CD4-positive, alpha-beta T cell (primary cell): Measurements from ENCODE around the gene PDE7B. TPM values are rescaled to one million over a fixed set of nuclear protein-coding genes. Genes with fewer than 3 reads are reported as not detected.

Experiments used
- ATAC-seq: fragments of 200-7000 bp; cut with Tn5 transposase; one replicate; pipeline ENCODE4 v1.10.0; 2022; ENCODE audit warnings: mild to moderate bottlenecking; ENCODE audit not compliant: poor library complexity
- CTCF ChIA-PET: fragments of 350-600 bp; sonication (Branson Sonifier 250); formaldehyde crosslinking; loops from one replicate; lab custom pipeline; 2021; ENCODE audit warnings: antibody characterized with exemption, inconsistent platforms; lab: Charles Lee
- POLR2A ChIA-PET: fragments of 350-600 bp; sonication (Branson Sonifier 250); formaldehyde crosslinking; loops from one replicate; lab custom pipeline; 2021; ENCODE audit warnings: antibody characterized with exemption, inconsistent platforms; lab: Charles Lee
- DNase-seq, 14 experiments: peaks; one replicate each; pipeline ENCODE4 v3.0.0-alpha.2; 2013 to 2020; ENCODE audit warnings: mixed read lengths in 2 of 14
- H3K27ac ChIP-seq, 2 donors: one replicate each; pipeline versions ENCODE4 v1.5.1 to v1.7.0; 2013; ENCODE audit warnings: low read length in 2 of 2, low read depth in 1 of 2, mild to moderate bottlenecking in 1 of 2
- H3K27me3 ChIP-seq, 2 experiments: 1 replicate in 1 of 2; 2 replicates in 1 of 2; pipeline versions ENCODE4 v1.6.1 to v1.7.0; 2013; ENCODE audit warnings: low read length in 2 of 2, control low read depth in 1 of 2, mild to moderate bottlenecking in 1 of 2, moderate library complexity in 1 of 2; ENCODE audit not compliant: insufficient read depth in 2 of 2, control insufficient read depth in 1 of 2
- H3K36me3 ChIP-seq: one replicate; pipeline ENCODE4 v1.6.1; 2013; ENCODE audit warnings: low read length, control low read depth; ENCODE audit not compliant: insufficient read depth
- H3K4me1 ChIP-seq: one replicate; pipeline ENCODE4 v1.6.1; 2013; ENCODE audit warnings: low read length, control low read depth; ENCODE audit not compliant: insufficient read depth
- H3K4me3 ChIP-seq: one replicate; pipeline ENCODE4 v1.5.1; 2013; ENCODE audit warnings: mild to moderate bottlenecking, low read length, moderate library complexity
- H3K9me3 ChIP-seq, 2 experiments: 1 replicate in 1 of 2; 2 replicates in 1 of 2; pipeline versions ENCODE4 v1.6.1 to v1.7.0; 2013; ENCODE audit warnings: low read length in 2 of 2, mild to moderate bottlenecking in 2 of 2, control low read depth in 1 of 2, moderate library complexity in 1 of 2; ENCODE audit not compliant: control insufficient read depth in 1 of 2, insufficient read depth in 1 of 2
- H3K27ac Mint-ChIP-seq: one replicate; pipeline ENCODE4 v1.8.0; 2020; ENCODE audit warnings: mixed read lengths
- H3K27me3 Mint-ChIP-seq: one replicate; pipeline ENCODE4 v1.8.0; 2021; ENCODE audit warnings: mixed read lengths
- H3K36me3 Mint-ChIP-seq: one replicate; pipeline ENCODE4 v1.8.0; 2021; ENCODE audit warnings: low read depth, mixed read lengths
- H3K4me1 Mint-ChIP-seq: one replicate; pipeline ENCODE4 v1.8.0; 2021; ENCODE audit warnings: low read depth, mixed read lengths
- H3K4me3 Mint-ChIP-seq: one replicate; pipeline ENCODE4 v1.8.0; 2020; ENCODE audit warnings: mild to moderate bottlenecking, mixed read lengths
- H3K9me3 Mint-ChIP-seq: one replicate; pipeline ENCODE4 v1.8.0; 2020; ENCODE audit warnings: mixed read lengths
- intact Hi-C, 2 experiments: fragments of 100-400 bp; cut with DNase I in 1 of 2; cut with micrococcal nuclease in 1 of 2; formaldehyde crosslinking; loops; one replicate each; pipeline versions ENCODE4 v1.15.1 to v1.9.0; 2023 to 2025; cut with DNase I, micrococcal nuclease
- total RNA-seq, 174 experiments: library from RNA in 2 of 174; stranded (reverse) in 2 of 174; gene quantifications; one replicate each; pipeline ENCODE4 v1.2.3 and lab custom pipeline; 2021 to 2026
- TF ChIP-seq, protein P1 (sequence below): fragments of 200-600 bp; IDR thresholded peaks from one replicate; pipeline ENCODE4 v1.8.0; 2022; ENCODE audit warnings: antibody characterized with exemption, mild to moderate bottlenecking

PDE7B gene
- total RNA-seq, 2 experiments from 2014 or later = 0.25 to 0.34 TPM

DNA sequence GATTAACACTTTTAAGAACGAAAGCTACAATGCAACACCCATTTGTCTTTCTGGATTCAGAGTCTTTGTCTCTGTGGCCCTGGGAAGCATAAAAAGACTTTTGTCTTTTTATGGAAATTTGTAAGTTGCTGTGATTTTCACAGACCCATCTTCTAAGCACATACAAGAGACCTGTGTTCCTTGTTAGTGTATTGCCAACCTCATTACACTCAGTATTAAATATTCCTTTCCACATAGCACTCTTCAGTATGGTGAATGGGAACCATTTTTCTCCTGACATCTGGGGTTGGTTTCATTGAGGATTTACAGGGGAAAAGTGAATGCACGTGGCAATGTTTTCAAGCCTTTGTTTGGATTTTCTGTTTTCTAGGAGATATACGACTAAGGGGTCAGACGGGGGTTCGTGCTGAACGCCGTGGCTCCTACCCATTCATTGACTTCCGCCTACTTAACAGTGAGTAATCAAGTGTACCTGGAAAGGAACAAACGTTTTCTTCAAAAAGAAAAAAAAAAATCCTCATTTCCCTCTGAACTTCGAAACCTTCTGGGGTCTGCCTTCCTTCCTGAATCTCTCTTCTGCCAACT lies 257.0 kb downstream of the PDE7B start:
- Histone ChIP-seq H3K27ac (no peak overlapping the region), H3K9me3 (no peaks in the 10 kb centered on the region), H3K36me3 (no peaks in the 10 kb centered on the region), H3K27me3 (peaks cover 0 to under 1% of the 10 kb centered on the region in 2 experiments), H3K4me1 (no peaks in the 10 kb centered on the region), H3K4me3 (no peak overlapping the region)
- TF ChIP-seq, protein P1, sequence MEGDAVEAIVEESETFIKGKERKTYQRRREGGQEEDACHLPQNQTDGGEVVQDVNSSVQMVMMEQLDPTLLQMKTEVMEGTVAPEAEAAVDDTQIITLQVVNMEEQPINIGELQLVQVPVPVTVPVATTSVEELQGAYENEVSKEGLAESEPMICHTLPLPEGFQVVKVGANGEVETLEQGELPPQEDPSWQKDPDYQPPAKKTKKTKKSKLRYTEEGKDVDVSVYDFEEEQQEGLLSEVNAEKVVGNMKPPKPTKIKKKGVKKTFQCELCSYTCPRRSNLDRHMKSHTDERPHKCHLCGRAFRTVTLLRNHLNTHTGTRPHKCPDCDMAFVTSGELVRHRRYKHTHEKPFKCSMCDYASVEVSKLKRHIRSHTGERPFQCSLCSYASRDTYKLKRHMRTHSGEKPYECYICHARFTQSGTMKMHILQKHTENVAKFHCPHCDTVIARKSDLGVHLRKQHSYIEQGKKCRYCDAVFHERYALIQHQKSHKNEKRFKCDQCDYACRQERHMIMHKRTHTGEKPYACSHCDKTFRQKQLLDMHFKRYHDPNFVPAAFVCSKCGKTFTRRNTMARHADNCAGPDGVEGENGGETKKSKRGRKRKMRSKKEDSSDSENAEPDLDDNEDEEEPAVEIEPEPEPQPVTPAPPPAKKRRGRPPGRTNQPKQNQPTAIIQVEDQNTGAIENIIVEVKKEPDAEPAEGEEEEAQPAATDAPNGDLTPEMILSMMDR = no peak
- Mint-ChIP-seq H3K36me3 (no peaks in the 10 kb centered on the region), H3K4me3 (no peak overlapping the region), H3K4me1 (no peaks in the 10 kb centered on the region), H3K27me3 (peaks cover 5% of the 10 kb centered on the region), H3K27ac (no peak overlapping the region), H3K9me3 (no peaks in the 10 kb centered on the region)
- ChIA-PET POLR2A (no interaction called here), CTCF (no interaction called here)
- DNase-seq (no peak), ATAC-seq (no peak)
- intact Hi-C loops = no loop called here

DNA sequence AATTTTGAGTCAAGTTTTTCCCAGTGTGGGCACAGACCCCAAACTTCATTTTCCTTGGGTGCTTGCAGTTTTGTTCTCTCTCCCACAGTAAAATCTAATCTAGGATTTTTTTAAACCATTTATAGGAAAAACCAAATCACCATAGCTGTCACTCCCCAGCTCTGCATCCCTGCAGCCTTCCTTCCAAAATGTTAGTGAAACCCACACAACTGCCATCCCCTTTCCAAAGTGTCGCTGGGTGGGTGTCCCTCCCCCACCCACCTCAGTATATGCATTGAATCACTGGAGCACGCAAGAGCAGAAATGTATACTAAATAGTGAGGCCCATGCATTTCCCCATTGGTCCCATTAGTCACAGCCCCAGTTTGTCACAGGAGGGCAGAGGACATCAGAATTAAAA lies 260.3 kb downstream of the PDE7B start:
- H3K4me3 ChIP-seq = no peak overlapping the region
- H3K9me3 Mint-ChIP-seq = no peaks in the 10 kb centered on the region
- TF ChIP-seq, protein P1 = no peak
- POLR2A ChIA-PET = no interaction called here
- H3K4me3 Mint-ChIP-seq = no peak overlapping the region
- no peak for DNase-seq
- no peaks in the 10 kb centered on the region for H3K27me3 Mint-ChIP-seq
- CTCF ChIA-PET = no interaction called here
- no peaks in the 10 kb centered on the region for H3K36me3 ChIP-seq
- H3K9me3 ChIP-seq = no peaks in the 10 kb centered on the region
- H3K4me1 ChIP-seq = no peaks in the 10 kb centered on the region
- no peak for ATAC-seq
- H3K27ac Mint-ChIP-seq = no peak overlapping the region
- H3K27me3 ChIP-seq = peaks cover 0 to 5% of the 10 kb centered on the region in 2 experiments
- H3K36me3 Mint-ChIP-seq = no peaks in the 10 kb centered on the region
- no peaks in the 10 kb centered on the region for H3K4me1 Mint-ChIP-seq
- intact Hi-C loops = no loop called here
- no peak overlapping the region for H3K27ac ChIP-seq

DNA sequence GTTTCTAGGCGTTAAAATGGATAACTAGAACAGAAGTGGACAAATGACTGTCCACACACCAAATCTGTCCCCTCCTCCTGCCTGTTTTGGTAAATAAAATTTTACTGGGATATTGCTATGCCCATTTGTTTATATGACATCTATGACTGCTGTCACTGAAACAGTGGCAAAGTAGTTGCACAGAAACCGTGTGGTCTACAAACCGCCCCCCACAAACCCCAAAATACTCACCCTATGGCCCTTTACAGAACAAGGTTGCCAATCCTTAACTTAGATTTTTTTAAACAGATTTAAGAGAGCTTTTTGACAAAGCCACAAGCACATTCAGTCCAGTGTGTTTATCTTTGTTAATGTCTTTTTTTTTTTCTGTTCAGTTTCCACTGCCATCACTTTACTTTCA lies 260.8 kb downstream of the PDE7B start:
- no peaks in the 10 kb centered on the region for H3K9me3 Mint-ChIP-seq
- Histone ChIP-seq H3K27me3 (peaks cover 0 to 5% of the 10 kb centered on the region in 2 experiments), H3K27ac (no peak overlapping the region), H3K4me3 (no peak overlapping the region), H3K9me3 (no peaks in the 10 kb centered on the region), H3K36me3 (no peaks in the 10 kb centered on the region), H3K4me1 (no peaks in the 10 kb centered on the region)
- CTCF ChIA-PET = no interaction called here
- intact Hi-C loops = no loop called here
- TF ChIP-seq, protein P1 = no peak
- no peak for DNase-seq
- no peak overlapping the region for H3K27ac Mint-ChIP-seq
- no peak overlapping the region for H3K4me3 Mint-ChIP-seq
- H3K27me3 Mint-ChIP-seq = no peaks in the 10 kb centered on the region
- H3K36me3 Mint-ChIP-seq = no peaks in the 10 kb centered on the region
- ATAC-seq = no peak
- POLR2A ChIA-PET = no interaction called here
- no peaks in the 10 kb centered on the region for H3K4me1 Mint-ChIP-seq
